Immature natural killer cell (primary cell): Measurements from ENCODE around the gene ELF2. TPM values are rescaled to one million over a fixed set of nuclear protein-coding genes. Genes with fewer than 3 reads are reported as not detected.
"Not testable (repeated sequence)": the region's sequence is repeated elsewhere in the genome, so short reads cannot be mapped to it uniquely, and the experiment has no call there.

Experiments
- DNase-seq, 3 donors: peaks; one replicate each; pipeline ENCODE4 v3.0.0; 2022; ENCODE audit warnings: mixed read lengths in 1 of 3
- H3K27ac Mint-ChIP-seq, 6 donors: one replicate each; pipeline ENCODE4 v1.8.0; 2020; ENCODE audit warnings: mixed read lengths in 6 of 6, mild to moderate bottlenecking in 5 of 6, inconsistent platforms in 4 of 6, moderate library complexity in 3 of 6
- H3K27me3 Mint-ChIP-seq, 3 donors: one replicate each; pipeline ENCODE4 v1.8.0; 2020 to 2021; ENCODE audit warnings: low read depth in 3 of 3, mild to moderate bottlenecking in 3 of 3, mixed read lengths in 3 of 3, moderate library complexity in 3 of 3, inconsistent platforms in 1 of 3
- H3K36me3 Mint-ChIP-seq, 3 donors: one replicate each; pipeline ENCODE4 v1.8.0; 2020; ENCODE audit warnings: mixed read lengths in 3 of 3, inconsistent platforms in 2 of 3, mild to moderate bottlenecking in 2 of 3
- H3K4me1 Mint-ChIP-seq, 2 donors: one replicate each; pipeline ENCODE4 v1.8.0; 2020; ENCODE audit warnings: inconsistent platforms in 2 of 2, mild to moderate bottlenecking in 2 of 2, mixed read lengths in 2 of 2, moderate library complexity in 1 of 2
- H3K4me3 Mint-ChIP-seq, 5 donors: one replicate each; pipeline ENCODE4 v1.8.0; 2020; ENCODE audit warnings: mild to moderate bottlenecking in 5 of 5, mixed read lengths in 5 of 5, inconsistent platforms in 3 of 5, moderate library complexity in 3 of 5
- H3K9me3 Mint-ChIP-seq, 6 donors: one replicate each; pipeline ENCODE4 v1.8.0; 2020; ENCODE audit warnings: mild to moderate bottlenecking in 6 of 6, mixed read lengths in 6 of 6, inconsistent platforms in 4 of 6, moderate library complexity in 3 of 6
- polyA plus RNA-seq, 3 donors: library from polyadenylated mRNA; unstranded; fragments of 300-500 nt; fragmentation: Illumina TruSeq; gene quantifications; one replicate each; pipeline ENCODE4 v1.2.3, GENCODE V29; 2021

The ELF2 gene
- polyA plus RNA-seq, 3 donors from 2014 or later, result 35.9 to 45.7 (median 38.8) TPM

DNA sequence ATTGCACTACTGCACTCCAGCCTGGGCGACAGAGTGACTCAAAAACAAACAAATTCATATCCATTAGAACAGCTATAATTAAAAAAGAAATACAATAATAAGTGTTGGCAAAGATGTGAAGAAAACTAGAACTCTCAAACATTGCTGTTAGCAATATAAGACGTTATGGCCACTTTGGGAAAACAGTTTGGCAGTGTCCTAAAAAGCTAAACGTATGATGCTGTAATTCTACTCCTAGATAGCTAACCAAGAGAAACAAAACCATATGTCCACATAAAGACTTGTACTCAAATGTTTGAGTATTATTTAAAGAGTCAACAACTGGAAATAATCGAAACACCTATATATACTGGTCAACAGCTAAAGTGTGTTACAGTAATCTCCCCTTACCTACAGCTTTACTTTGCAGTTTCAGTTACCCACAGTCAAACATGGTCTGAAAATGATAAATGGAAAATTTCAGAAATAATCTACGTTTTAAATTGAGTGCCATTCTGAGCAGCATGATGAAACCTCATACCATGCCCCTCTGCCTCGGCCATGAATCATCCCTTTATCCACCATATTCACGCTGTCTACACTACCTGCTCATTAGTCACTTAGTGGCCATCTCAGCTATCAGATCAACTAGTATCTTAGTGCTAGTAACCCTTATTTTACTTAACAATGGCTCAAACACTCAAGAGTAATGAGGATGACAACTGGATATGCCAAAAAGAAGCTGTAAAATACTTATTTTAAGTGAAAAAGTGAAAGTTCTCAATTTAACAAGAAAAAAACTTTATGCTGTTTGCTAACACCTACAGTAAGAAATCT is 4.9 kb downstream of the ELF2 start:
- Mint-ChIP-seq H3K27me3 (peaks cover 0 to 8% (median 4%) of the 10 kb centered on the region in 3 donors), H3K4me1 (peaks cover 12 to 21% of the 10 kb centered on the region in 2 donors), H3K4me3 (no peak overlapping the region), H3K36me3 (no peaks in the 10 kb centered on the region), H3K9me3 (no peaks in the 10 kb centered on the region), H3K27ac (no peak overlapping the region)
- DNase-seq, result no peak

DNA sequence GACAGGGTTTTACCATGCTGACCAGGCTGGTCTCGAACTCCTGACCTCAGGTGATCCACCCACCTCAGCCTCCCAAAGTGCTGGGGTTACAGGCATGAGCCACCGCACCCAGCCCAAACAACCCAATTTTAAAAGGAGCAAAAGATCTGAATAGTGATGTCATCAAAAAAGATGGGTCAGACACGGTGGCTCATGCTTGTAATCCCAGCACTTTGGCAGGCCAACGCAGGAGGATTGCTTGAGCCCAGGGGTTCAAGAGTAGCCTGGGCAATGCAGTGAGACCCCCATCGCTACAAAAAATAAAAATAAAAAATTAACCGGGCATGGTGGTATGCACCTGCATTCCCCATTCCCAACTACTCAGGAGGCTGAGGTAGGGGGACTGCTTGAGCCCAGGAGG is 6.1 kb downstream of the ELF2 start:
- Mint-ChIP-seq H3K36me3 (no peaks in the 10 kb centered on the region), H3K9me3 (no peaks in the 10 kb centered on the region), H3K27me3 (peaks cover 0 to 2% (median 2%) of the 10 kb centered on the region in 3 donors), H3K4me1 (peaks cover 10 to 18% of the 10 kb centered on the region in 2 donors), H3K4me3 (no peak overlapping the region), H3K27ac (no peak overlapping the region)
- DNase-seq, result no peak

DNA sequence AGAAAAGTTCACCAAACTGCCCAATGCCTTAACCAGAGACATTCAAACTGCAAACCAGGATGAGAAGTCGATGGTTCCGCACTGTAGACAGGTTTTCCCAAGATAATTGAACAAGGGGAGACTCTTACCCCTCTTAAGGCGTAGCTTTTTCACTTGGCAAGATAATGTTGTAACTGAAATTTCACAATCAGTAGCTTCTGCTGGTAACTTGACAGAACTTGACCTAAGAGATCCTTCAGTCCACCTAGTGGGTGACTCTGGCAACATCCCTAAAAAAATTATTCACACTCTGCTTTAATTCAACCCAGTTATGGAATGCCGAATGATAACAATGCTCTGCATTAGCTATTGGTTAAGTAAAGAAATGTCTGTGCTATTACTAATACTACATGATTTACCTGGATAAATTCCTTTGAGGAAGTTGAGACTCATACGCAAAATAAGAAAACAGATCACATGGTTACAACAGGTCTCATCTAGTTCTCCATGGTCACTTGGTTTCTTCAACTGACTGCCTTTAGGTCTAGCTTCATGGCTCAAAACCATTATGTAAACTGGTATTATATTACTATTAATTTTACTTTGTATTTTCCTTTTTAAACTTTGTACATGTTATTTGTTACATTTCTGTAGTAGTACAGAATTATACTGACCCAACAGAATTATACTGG is 9.1 kb downstream of the ELF2 start:
- no peaks in the 10 kb centered on the region for H3K9me3 Mint-ChIP-seq
- no peak overlapping the region for H3K27ac Mint-ChIP-seq
- H3K27me3 Mint-ChIP-seq, result peaks cover 0 to 2% (median 0%) of the 10 kb centered on the region in 3 donors
- H3K36me3 Mint-ChIP-seq, result no peaks in the 10 kb centered on the region
- H3K4me1 Mint-ChIP-seq, result peaks cover 11 to 24% of the 10 kb centered on the region in 2 donors
- no peak for DNase-seq
- no peak overlapping the region for H3K4me3 Mint-ChIP-seq

DNA sequence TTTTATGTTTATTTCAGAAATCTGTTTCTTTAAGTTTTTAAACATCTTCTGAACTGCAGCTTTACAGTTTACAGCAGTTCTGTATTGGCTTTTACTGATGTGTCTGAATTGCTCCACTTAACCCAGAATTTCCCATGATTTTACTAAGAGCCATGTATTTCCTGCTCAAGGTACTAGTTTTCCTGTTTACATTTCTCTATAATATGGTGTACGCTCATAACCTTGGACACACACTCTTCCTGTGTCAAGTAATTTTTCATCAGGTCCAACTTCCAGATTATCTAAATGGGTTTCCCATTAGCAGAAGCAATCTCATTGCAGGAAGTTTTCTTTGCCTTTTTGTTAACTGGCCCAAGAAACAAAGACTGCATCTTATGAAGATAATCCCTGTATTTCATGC is 12.3 kb downstream of the ELF2 start:
- DNase-seq, result no peak
- H3K4me3 Mint-ChIP-seq, result no peak overlapping the region
- no peaks in the 10 kb centered on the region for H3K36me3 Mint-ChIP-seq
- no peaks in the 10 kb centered on the region for H3K27me3 Mint-ChIP-seq
- H3K27ac Mint-ChIP-seq, result no peak overlapping the region
- H3K4me1 Mint-ChIP-seq, result peaks cover 11 to 24% of the 10 kb centered on the region in 2 donors
- no peaks in the 10 kb centered on the region for H3K9me3 Mint-ChIP-seq

DNA sequence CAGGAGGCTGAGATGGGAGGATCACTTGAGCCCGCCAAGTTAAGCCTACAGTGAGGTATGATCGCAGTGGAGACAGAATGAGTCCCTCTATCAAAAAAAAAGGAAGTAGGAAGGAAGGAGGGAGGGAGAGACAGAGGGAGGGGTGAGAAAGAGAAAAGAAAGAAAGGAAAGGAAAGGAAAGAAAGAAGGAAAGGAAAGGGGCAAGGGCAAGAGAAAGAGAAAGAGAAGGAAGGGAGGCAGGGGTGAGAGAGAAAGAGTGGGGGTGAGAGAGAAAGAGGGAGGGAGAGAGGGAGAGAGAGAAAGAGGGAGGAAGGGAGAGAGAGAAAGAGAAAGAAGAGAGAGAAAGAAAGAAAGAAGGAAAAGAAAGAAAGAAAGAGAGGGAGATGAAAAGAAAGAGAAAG is 13.2 kb downstream of the ELF2 start:
- Mint-ChIP-seq H3K36me3 (no peaks in the 10 kb centered on the region), H3K27me3 (no peaks in the 10 kb centered on the region), H3K4me3 (no peak overlapping the region), H3K4me1 (peaks cover 13 to 31% of the 10 kb centered on the region in 2 donors), H3K27ac (peak overlapping the region in 3 of 6 donors; percentile 1 to 82 (median 3)), H3K9me3 (no peaks in the 10 kb centered on the region)
- DNase-seq, result no peak

DNA sequence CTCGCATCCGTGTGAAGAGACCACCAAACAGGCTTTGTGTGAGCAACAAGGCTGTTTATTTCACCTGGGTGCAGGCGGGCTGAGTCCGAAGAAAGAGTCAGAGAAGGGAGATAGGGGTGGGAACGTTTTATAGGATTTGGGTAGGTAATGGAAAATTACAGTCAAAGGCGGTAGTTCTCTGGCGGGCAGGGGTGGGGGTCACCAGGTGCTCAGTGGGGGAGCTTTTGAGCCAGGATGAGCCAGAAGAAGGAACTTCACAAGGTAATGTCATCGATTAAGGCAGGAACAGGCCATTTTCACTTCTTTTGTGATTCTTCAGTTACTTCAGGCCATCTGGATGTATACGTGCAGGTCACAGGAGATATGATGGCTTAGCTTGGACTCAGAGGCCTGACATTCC is 19.0 kb downstream of the ELF2 start:
- not testable (repeated sequence) for H3K9me3 Mint-ChIP-seq, H3K4me3 Mint-ChIP-seq, H3K27me3 Mint-ChIP-seq, DNase-seq, H3K36me3 Mint-ChIP-seq
- Mint-ChIP-seq H3K27ac (peak overlapping the region in 1 of 6 donors; percentile 23), H3K4me1 (peaks cover 6 to 14% of the 10 kb centered on the region in 2 donors)

DNA sequence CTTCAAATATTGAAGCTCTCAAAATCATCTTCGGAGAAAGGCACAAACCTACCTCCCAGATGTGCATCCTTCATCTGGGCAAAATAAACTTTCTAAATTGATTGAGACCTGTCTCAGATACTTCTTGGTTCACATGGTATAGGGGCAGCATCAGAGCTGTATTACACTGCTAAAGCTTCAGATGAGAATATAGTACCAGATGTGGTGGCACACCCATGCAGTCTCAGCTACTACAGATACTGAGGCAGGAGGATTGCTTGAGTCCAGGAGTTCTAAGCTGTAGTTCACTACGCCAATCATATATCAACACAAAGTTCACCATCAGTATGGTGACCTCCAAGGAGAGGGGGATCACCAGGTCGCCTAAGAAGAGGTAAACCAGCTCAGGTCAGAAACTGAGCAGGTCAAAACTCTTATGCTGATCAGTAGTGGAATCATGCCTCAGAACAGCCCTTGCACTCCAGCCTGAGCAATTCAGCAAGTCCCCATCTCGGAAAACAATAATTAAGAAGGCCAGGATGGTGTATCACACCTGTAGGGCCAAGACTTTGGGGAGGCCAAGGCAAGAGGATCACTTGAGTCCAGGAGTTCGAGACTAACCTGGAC is 22.0 kb downstream of the ELF2 start:
- Mint-ChIP-seq H3K4me3 (no peak overlapping the region), H3K4me1 (peaks cover 6 to 18% of the 10 kb centered on the region in 2 donors), H3K27ac (peak overlapping the region in 2 of 6 donors; percentile 5 to 10), H3K36me3 (no peaks in the 10 kb centered on the region), H3K9me3 (no peaks in the 10 kb centered on the region), H3K27me3 (peaks cover 0 to 3% (median 0%) of the 10 kb centered on the region in 3 donors)
- DNase-seq, result no peak

DNA sequence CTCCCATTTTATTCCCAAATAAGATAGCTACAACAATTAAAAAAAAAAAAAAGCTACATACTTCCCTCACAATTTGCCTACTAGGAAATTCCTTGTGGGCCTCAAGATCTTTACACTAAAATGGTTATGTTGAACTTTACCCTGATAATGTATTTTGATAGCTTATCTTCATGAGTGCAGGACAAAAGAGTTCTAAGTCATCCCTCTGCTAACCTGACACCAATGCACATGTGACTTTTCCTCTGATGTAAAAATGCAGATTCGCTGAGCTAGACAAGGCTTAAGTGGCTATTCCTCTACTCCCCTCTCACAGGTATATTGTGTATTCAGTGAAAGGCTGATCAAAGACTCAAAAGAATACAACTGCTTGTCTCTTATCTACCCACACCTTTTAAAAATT is 22.5 kb downstream of the ELF2 start:
- no peak for DNase-seq
- no peaks in the 10 kb centered on the region for H3K9me3 Mint-ChIP-seq
- H3K4me3 Mint-ChIP-seq, result no peak overlapping the region

DNA sequence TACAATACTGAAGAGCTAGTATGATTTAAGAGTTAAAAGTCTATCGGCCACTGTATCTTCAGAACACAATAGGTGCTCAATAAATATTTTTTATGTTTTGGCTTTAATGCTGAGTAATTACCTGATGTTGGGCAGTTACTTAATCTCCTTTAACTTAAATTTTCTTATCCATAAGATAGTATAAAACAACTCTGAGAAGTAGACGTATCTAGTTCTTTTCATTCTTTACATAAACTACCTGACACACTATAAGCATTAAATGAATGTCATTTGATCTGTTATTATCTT is 22.9 kb downstream of the ELF2 start:
- H3K9me3 Mint-ChIP-seq, result no peaks in the 10 kb centered on the region
- no peaks in the 10 kb centered on the region for H3K36me3 Mint-ChIP-seq
- peaks cover 0 to 3% (median 0%) of the 10 kb centered on the region in 3 donors for H3K27me3 Mint-ChIP-seq
- peaks cover 4 to 13% of the 10 kb centered on the region in 2 donors for H3K4me1 Mint-ChIP-seq
- no peak for DNase-seq
- H3K27ac Mint-ChIP-seq, result no peak overlapping the region
- H3K4me3 Mint-ChIP-seq, result no peak overlapping the region

More for the DNA sequence above, 22.5 kb downstream of the ELF2 start:
- H3K27ac Mint-ChIP-seq, result peak overlapping the region in 1 of 6 donors; percentile 10
- no peaks in the 10 kb centered on the region for H3K36me3 Mint-ChIP-seq
- H3K27me3 Mint-ChIP-seq, result peaks cover 0 to 3% (median 0%) of the 10 kb centered on the region in 3 donors
- peaks cover 6 to 18% of the 10 kb centered on the region in 2 donors for H3K4me1 Mint-ChIP-seq

DNA sequence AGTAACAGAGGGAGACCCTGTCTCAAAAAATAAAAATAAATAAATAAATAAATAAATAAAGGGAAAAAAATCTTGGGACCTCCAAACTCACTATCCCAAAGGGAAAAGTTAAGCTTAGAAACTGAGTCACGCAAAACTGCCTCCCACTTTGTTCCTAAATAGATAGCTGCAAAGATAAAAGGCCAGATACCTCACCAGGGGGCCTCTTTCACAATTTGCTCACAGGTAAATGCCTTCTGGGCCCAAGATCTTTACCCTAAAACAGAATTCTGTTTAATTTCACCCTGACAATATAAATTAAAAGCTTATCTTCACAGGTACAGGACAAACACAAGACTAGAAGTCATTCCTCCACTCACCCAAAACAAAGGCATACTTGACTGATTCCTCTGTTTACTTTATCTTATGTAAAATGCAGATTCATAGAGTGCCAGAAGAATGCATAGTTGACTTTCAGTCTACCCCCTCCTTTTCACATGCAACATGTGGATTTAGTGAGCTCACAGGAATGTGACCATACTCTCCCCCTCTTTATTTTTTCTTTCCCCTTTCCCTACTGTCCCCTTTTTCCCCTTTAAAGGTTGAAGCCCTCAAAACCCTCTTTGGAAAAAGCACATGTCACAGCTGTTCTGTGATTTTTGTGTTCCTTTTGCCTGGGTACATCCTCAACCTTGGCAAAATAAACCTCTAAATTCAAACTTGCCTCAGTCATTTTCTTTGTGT is 23.4 kb downstream of the ELF2 start:
- H3K27ac Mint-ChIP-seq, result no peak overlapping the region
- H3K4me1 Mint-ChIP-seq, result peaks cover 3 to 13% of the 10 kb centered on the region in 2 donors
- no peak for DNase-seq
- no peak overlapping the region for H3K4me3 Mint-ChIP-seq
- peaks cover 0 to 3% (median 0%) of the 10 kb centered on the region in 3 donors for H3K27me3 Mint-ChIP-seq
- no peaks in the 10 kb centered on the region for H3K36me3 Mint-ChIP-seq
- H3K9me3 Mint-ChIP-seq, result no peaks in the 10 kb centered on the region

DNA sequence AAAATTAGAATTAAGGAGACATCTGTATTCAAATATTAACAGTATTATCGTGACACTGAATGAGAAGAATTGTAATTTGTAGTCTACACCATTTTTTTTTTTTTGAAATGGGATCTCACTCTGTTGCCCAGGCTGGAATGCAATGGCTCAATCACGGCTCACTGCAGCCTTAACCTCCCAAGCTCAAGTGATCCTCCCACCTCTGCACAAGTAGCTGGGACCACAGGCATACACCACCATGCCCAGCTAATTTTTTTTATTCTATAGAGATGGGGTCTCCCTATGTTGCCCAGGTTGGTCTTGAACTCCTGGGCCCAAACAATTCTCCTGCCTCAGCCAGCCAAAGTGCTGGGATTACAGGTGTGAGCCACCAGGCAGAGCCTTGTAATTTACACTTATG is 24.8 kb downstream of the ELF2 start:
- Mint-ChIP-seq H3K27ac (no peak overlapping the region), H3K27me3 (no peaks in the 10 kb centered on the region), H3K36me3 (peaks cover 0 to under 1% (median 0%) of the 10 kb centered on the region in 3 donors), H3K4me1 (peaks cover 4 to 18% of the 10 kb centered on the region in 2 donors), H3K4me3 (no peak overlapping the region), H3K9me3 (no peaks in the 10 kb centered on the region)
- DNase-seq, result no peak

DNA sequence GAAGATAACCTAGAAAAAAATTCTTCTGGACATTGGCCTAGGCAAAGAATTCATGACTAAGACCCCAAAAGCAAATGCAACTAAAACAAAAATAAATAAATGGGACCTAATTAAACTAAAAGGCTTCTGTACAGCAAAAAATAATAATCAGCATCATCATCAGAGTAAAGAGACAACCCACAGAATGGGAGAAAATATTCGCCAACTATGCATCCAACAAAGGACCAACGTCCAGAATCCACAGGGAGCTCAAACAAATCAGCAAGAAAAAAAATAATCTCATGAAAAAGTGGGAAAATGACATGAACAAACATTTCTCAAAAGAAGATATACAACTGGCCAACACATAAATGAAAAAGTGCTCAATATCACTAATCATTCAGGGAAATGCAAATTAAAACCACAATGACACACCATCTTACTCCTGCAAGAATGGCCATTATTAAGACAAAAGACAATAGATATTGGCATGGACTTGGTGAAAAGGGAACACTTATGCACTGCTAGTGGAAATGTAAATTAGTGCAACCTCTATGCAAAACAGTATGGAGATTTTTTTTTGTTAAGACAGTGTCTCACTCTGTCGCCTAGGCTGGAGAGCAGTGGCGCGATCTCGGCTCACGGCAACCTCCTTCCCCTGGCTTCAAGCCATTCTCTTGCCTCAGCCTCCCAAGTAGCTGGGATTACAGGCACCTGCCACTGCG is 29.9 kb downstream of the ELF2 start:
- Mint-ChIP-seq H3K9me3 (peaks cover 0 to 4% (median 0%) of the 10 kb centered on the region in 6 donors), H3K36me3 (peaks cover 0 to 5% (median 3%) of the 10 kb centered on the region in 3 donors), H3K27me3 (no peaks in the 10 kb centered on the region), H3K4me1 (peaks cover 43 to 58% of the 10 kb centered on the region in 2 donors), H3K4me3 (no peak overlapping the region), H3K27ac (no peak overlapping the region)
- no peak for DNase-seq

DNA sequence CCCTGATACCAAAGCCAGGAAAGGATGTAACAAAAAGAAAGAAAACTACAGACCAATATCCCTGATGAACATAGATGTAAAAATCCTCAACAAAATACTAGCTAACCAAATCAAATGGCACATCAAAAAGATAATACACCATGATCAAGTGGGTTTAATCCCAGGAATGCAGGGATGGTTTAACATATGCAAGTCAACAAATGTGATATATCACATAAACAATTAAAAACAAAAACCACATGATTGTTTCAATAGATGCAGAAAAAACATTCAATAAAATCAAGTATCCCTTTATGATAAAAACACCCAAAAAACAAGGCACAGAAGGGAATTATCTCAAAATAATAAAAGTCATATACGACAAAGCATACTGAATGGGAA is 31.5 kb downstream of the ELF2 start:
- Mint-ChIP-seq H3K4me1 (peaks cover 48 to 70% of the 10 kb centered on the region in 2 donors), H3K9me3 (peaks cover 0 to 4% (median 0%) of the 10 kb centered on the region in 6 donors), H3K36me3 (peaks cover 0 to 5% (median 3%) of the 10 kb centered on the region in 3 donors), H3K27ac (peak overlapping the region in 1 of 6 donors; percentile 59), H3K27me3 (no peaks in the 10 kb centered on the region), H3K4me3 (no peak overlapping the region)
- DNase-seq, result no peak
